KOPT-K1 (cell line): ENCODE measurements around the gene ABCA8.

Source experiments
- H3K27ac ChIP-seq: fragments of 200-600 bp; sonication (generic); 2 replicates; pipeline ENCODE4 v1.5.1; 2016; ENCODE audit warnings: antibody characterized with exemption, mild to moderate bottlenecking, low read depth, low read length; ENCODE audit not compliant: poor library complexity, severe bottlenecking
- H3K36me3 ChIP-seq: fragments of 200-600 bp; sonication (generic); 2 replicates; pipeline ENCODE4 v1.5.1; 2017; ENCODE audit warnings: antibody characterized with exemption, mild to moderate bottlenecking, low read length, moderate library complexity; ENCODE audit not compliant: insufficient read depth
- H3K9me3 ChIP-seq: fragments of 200-600 bp; sonication (generic); 2 replicates; pipeline ENCODE4 v1.5.1; 2017; ENCODE audit warnings: antibody characterized with exemption, low read length, mild to moderate bottlenecking; ENCODE audit not compliant: insufficient read depth, poor library complexity, severe bottlenecking

ABCA8 gene

GRCh38 chr17:68910251-68910705 is 44.9 kb downstream of the ABCA8 start:
- Histone ChIP-seq H3K9me3 (no peaks in the 10 kb centered on the region), H3K27ac (no peak overlapping the region), H3K36me3 (no peaks in the 10 kb centered on the region)

- no peak overlapping the region for H3K27ac ChIP-seq
These were observed 46.1 kb downstream of the ABCA8 start for GRCh38 chr17:68909066-68909465.

GRCh38 chr17:68908045-68908444 is 47.1 kb downstream of the ABCA8 start:
- H3K9me3 ChIP-seq: no peaks in the 10 kb centered on the region
- no peaks in the 10 kb centered on the region for H3K36me3 ChIP-seq
- H3K27ac ChIP-seq: no peak overlapping the region

More at GRCh38 chr17:68909066-68909465, 46.1 kb downstream of the ABCA8 start:
- H3K9me3 ChIP-seq: no peaks in the 10 kb centered on the region
- no peaks in the 10 kb centered on the region for H3K36me3 ChIP-seq

GRCh38 chr17:68906638-68907037 is 48.6 kb downstream of the ABCA8 start:
- H3K36me3 ChIP-seq: no peaks in the 10 kb centered on the region
- no peak overlapping the region for H3K27ac ChIP-seq
- no peaks in the 10 kb centered on the region for H3K9me3 ChIP-seq

- Histone ChIP-seq H3K36me3 (no peaks in the 10 kb centered on the region), H3K9me3 (no peaks in the 10 kb centered on the region), H3K27ac (no peak overlapping the region)
These were observed 51.9 kb downstream of the ABCA8 start for GRCh38 chr17:68903286-68903685.

DNA sequence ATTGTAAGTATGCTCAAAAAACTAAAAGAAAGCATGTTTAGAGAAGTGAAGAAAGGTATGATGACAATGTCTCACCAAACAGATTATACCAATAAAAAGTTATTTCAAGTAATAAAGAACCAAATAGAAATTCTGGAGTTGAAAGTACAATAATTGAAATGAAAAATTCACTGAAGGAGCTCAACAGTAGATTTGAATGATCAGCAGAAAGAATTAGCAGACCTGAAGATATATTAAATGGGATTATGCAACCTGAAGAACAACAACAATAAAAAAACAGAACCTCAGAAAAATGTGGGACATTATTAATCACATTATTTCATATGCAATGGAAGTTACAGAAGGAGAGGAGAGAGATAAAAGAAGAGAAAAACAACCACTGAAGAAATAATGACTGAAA is 57.6 kb downstream of the ABCA8 start:
- Histone ChIP-seq H3K27ac (no peak overlapping the region), H3K9me3 (peaks cover 7% of the 10 kb centered on the region), H3K36me3 (no peaks in the 10 kb centered on the region)

GRCh38 chr17:68892658-68893057 is 62.5 kb downstream of the ABCA8 start:
- H3K27ac ChIP-seq: no peak overlapping the region
- H3K9me3 ChIP-seq: peaks cover 7% of the 10 kb centered on the region
- no peaks in the 10 kb centered on the region for H3K36me3 ChIP-seq

- Histone ChIP-seq H3K27ac (no peak overlapping the region), H3K9me3 (peaks cover 2% of the 10 kb centered on the region), H3K36me3 (no peaks in the 10 kb centered on the region)
These were observed 63.0 kb downstream of the ABCA8 start for GRCh38 chr17:68892193-68892592.

GRCh38 chr17:68886401-68886800 is 68.8 kb downstream of the ABCA8 start:
- Histone ChIP-seq H3K36me3 (no peaks in the 10 kb centered on the region), H3K27ac (no peak overlapping the region), H3K9me3 (no peaks in the 10 kb centered on the region)

GRCh38 chr17:68884888-68885287 is 70.3 kb downstream of the ABCA8 start:
- Histone ChIP-seq H3K36me3 (no peaks in the 10 kb centered on the region), H3K27ac (no peak overlapping the region), H3K9me3 (peaks cover 9% of the 10 kb centered on the region)

DNA sequence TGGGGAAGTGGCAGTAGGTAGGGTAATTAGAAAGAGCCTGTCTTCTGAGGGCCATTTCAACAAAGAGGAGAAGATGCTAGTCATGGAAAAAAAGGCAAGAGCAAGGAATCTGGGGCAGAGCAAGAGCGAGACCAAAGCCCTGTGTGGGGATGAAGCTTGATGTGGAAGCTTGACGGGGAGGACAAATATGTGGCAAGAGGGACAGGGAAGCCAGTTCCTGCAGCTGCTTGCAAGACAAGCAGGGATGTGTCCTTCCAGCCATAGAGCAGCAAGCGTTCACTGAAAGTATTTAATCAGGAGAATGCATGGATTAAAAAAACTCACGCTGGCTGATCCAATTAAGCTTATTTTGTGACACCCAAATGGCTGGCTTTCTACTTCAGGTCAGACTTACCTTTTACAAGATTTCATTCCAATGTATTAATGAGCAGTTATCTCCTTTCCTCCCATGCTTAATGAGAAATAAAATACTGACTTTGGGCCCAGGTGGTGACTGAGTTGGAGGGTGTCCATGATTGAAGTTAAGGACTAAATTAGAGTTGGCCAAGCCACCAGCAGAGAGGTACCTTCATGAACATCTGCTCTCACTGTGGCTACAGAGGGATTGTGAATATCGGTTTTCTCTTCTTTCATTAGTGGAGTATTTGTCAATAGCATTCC is 76.8 kb downstream of the ABCA8 start:
- Histone ChIP-seq H3K9me3 (peaks cover 30% of the 10 kb centered on the region), H3K27ac (no peak overlapping the region), H3K36me3 (no peaks in the 10 kb centered on the region)

- Histone ChIP-seq H3K9me3 (no peaks in the 10 kb centered on the region), H3K27ac (no peak overlapping the region), H3K36me3 (no peaks in the 10 kb centered on the region)
These were observed 83.7 kb downstream of the ABCA8 start for GRCh38 chr17:68871447-68871846.

- H3K9me3 ChIP-seq: no peaks in the 10 kb centered on the region
- H3K27ac ChIP-seq: no peak overlapping the region
- no peaks in the 10 kb centered on the region for H3K36me3 ChIP-seq
These were observed 84.2 kb downstream of the ABCA8 start for GRCh38 chr17:68870976-68871375.

DNA sequence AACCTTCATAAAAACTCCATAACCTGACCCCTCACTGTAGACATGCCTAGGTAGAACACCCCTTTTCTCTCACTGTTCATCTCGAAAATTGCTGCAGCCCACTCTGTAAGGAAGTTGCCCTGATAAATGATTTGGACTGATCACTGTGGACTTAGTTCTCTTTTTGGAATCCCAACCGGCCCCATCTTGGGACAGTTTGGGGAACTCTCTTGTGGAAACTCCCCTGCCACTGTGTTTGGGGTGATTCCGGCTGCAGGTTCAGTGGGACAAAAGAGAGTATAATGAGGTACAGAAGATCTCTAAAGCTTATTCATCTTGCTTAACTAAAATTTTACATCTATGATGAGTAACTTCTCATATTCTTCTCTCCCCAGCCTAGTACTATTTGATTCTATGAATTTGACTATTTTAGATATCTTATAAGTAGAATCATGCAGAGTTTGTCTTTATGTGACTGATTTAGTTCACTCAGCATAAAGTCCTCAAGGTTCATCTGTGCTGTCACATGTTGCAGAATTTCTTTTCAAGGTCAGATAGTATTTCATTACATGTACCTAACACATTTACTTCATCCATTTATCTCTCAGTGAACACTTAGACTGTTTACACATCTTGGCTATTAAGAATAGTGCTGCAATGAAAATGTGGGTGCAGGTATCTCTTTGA is 84.9 kb downstream of the ABCA8 start:
- H3K27ac ChIP-seq: no peak overlapping the region
- H3K9me3 ChIP-seq: no peaks in the 10 kb centered on the region
- H3K36me3 ChIP-seq: no peaks in the 10 kb centered on the region

- no peaks in the 10 kb centered on the region for H3K36me3 ChIP-seq
- H3K27ac ChIP-seq: no peak overlapping the region
- no peaks in the 10 kb centered on the region for H3K9me3 ChIP-seq
These were observed 86.5 kb downstream of the ABCA8 start for GRCh38 chr17:68868708-68869107.
